Liver (tissue), 9 donors: ENCODE measurements around the gene DGKD. TPM values are rescaled to one million over a fixed set of nuclear protein-coding genes. Genes with fewer than 3 reads are reported as not detected.

Source experiments
- DNase-seq: peaks from one replicate; pipeline ENCODE4 v3.0.0-alpha.2; 2017; ENCODE audit warnings: low spot score
- H3K27ac ChIP-seq, 2 donors: one replicate each; pipeline ENCODE4 v1.7.0; 2013; ENCODE audit warnings: inconsistent platforms in 2 of 2, low read length in 2 of 2, control low read depth in 1 of 2, low read depth in 1 of 2, mild to moderate bottlenecking in 1 of 2
- H3K27me3 ChIP-seq, 4 donors: one replicate each; pipeline versions ENCODE4 v1.6.1 to v1.7.0; 2013; ENCODE audit warnings: low read length in 3 of 4, inconsistent platforms in 1 of 4, mild to moderate bottlenecking in 1 of 4, moderate library complexity in 1 of 4; ENCODE audit not compliant: control insufficient read depth in 4 of 4, insufficient read depth in 4 of 4
- H3K36me3 ChIP-seq, 4 donors: one replicate each; pipeline versions ENCODE4 v1.6.1 to v1.7.0; 2013; ENCODE audit warnings: low read length in 3 of 4, mild to moderate bottlenecking in 3 of 4, low read depth in 1 of 4, moderate library complexity in 1 of 4; ENCODE audit not compliant: control insufficient read depth in 4 of 4, insufficient read depth in 3 of 4
- H3K4me1 ChIP-seq, 4 donors: one replicate each; pipeline versions ENCODE4 v1.6.1 to v1.7.0; 2013; ENCODE audit warnings: low read length in 3 of 4, mild to moderate bottlenecking in 3 of 4, moderate library complexity in 1 of 4; ENCODE audit not compliant: control insufficient read depth in 4 of 4, insufficient read depth in 4 of 4
- H3K4me3 ChIP-seq, 3 donors: one replicate each; pipeline versions ENCODE4 v1.6.1 to v1.7.0; 2013; ENCODE audit warnings: low read length in 3 of 3, control low read depth in 1 of 3, low read depth in 1 of 3, mild to moderate bottlenecking in 1 of 3
- H3K9ac ChIP-seq, 2 donors: one replicate each; pipeline ENCODE4 v1.7.0; 2013; ENCODE audit warnings: low read length in 2 of 2, mild to moderate bottlenecking in 2 of 2, moderate library complexity in 2 of 2, control low read depth in 1 of 2, low read depth in 1 of 2
- H3K9me3 ChIP-seq, 4 donors: one replicate each; pipeline versions ENCODE4 v1.6.1 to v1.7.0; 2013; ENCODE audit warnings: low read length in 3 of 4; ENCODE audit not compliant: control insufficient read depth in 4 of 4
- ATF3 ChIP-seq: IDR thresholded peaks from 2 replicates; pipeline ENCODE4 v1.6.1; 2016; ENCODE audit warnings: antibody characterized with exemption
- CTCF ChIP-seq: fragments of 150-350 bp; IDR thresholded peaks from 2 replicates; pipeline ENCODE4 v1.5.1; 2017; ENCODE audit warnings: improper control_type of control experiment, low read depth, low read length; ENCODE audit not compliant: missing input control
- EGR1 ChIP-seq, 2 donors: IDR thresholded peaks; 2 replicates each; pipeline ENCODE4 v1.6.1; 2016 to 2018; ENCODE audit warnings: antibody characterized with exemption in 2 of 2, low read depth in 2 of 2
- GABPA ChIP-seq, 2 donors: IDR thresholded peaks in 1 of 2; conservative IDR thresholded peaks in 1 of 2; 2 replicates each; pipeline ENCODE4 v1.6.1; 2016; ENCODE audit warnings: antibody characterized with exemption in 2 of 2, mild to moderate bottlenecking in 1 of 2, moderate library complexity in 1 of 2
- HNF4A ChIP-seq, 2 donors: conservative IDR thresholded peaks; 2 replicates each; pipeline ENCODE4 v1.6.1; 2016; ENCODE audit warnings: antibody characterized with exemption in 2 of 2, mild to moderate bottlenecking in 2 of 2
- HNF4G ChIP-seq: IDR thresholded peaks from 2 replicates; pipeline ENCODE4 v1.6.1; 2016; ENCODE audit warnings: antibody characterized with exemption
- JUND ChIP-seq, 2 donors: IDR thresholded peaks; 2 replicates each; pipeline ENCODE4 v1.6.1; 2016; ENCODE audit warnings: antibody characterized with exemption in 2 of 2
- MAX ChIP-seq: IDR thresholded peaks from 2 replicates; pipeline ENCODE4 v1.6.1; 2016; ENCODE audit warnings: antibody characterized with exemption
- RAD21 ChIP-seq, 2 donors: IDR thresholded peaks; 2 replicates each; pipeline ENCODE4 v1.6.1; 2016; ENCODE audit warnings: antibody characterized with exemption in 2 of 2, mild to moderate bottlenecking in 2 of 2
- REST ChIP-seq: IDR thresholded peaks from 2 replicates; pipeline ENCODE4 v1.6.1; 2016; ENCODE audit warnings: antibody characterized with exemption, mild to moderate bottlenecking
- TAF1 ChIP-seq: conservative IDR thresholded peaks from 2 replicates; pipeline ENCODE4 v1.6.1; 2016; ENCODE audit warnings: antibody characterized with exemption, mild to moderate bottlenecking
- WGBS: extraction: QIAGEN DNeasy Blood & Tissue Kit; methylation state at CpG from one replicate; pipeline ENCODE4 v1.1.7; 2013; 5-methylcytosine and 5-hydroxymethylcytosine counted together
- polyA plus RNA-seq, 2 donors: library from polyadenylated mRNA; stranded (reverse) in 1 of 2; unstranded in 1 of 2; fragments of 200-250 nt in 1 of 2; fragments of >200 nt in 1 of 2; fragmentation: Nextera tagmentation in 1 of 2; extraction: Ambion mirVana in 1 of 2; gene quantifications; one replicate each; pipeline versions ENCODE4 v1.2.1 to v1.2.3, GENCODE V29; 2013 to 2015
- total RNA-seq, 2 donors: library from RNA; depleted of rRNA; stranded (reverse); fragments of >200 nt; gene quantifications; one replicate each; pipeline ENCODE4 v1.2.3, GENCODE V29; 2014
- donor health status: healthy.
- donor health status: healthy.
- donor health status: healthy.
- donor health status: healthy.
- donor health status: healthy.

The DGKD gene
- total and polyA plus RNA-seq, 4 donors, result 4.8 to 16.4 (median 8.2) TPM

GRCh38 chr2:233447506-233448219 lies 93.4 kb downstream of the DGKD start:
- no peak overlapping the region for H3K27ac ChIP-seq
- TF ChIP-seq CTCF, result no peak
- TF ChIP-seq GABPA (IDR thresholded peaks at IDR 0.05 in 1 of 2, conservative IDR thresholded peaks at IDR 0.05 in 1 of 2), result no peak
- no peak for TF ChIP-seq TAF1
- no peak for TF ChIP-seq EGR1 (IDR thresholded peaks at IDR 0.05; ENCODE audit: low read depth in 2 of 2)
- TF ChIP-seq HNF4G, result no peak
- TF ChIP-seq ATF3, result no peak
- H3K9me3 ChIP-seq, result no peaks in the 10 kb centered on the region
- WGBS, result 97% methylated on average over 15 of the region's 15 CpGs
- no peak overlapping the region for H3K4me3 ChIP-seq
- no peak for DNase-seq
- H3K27me3 ChIP-seq, result no peaks in the 10 kb centered on the region
- no peak overlapping the region for H3K9ac ChIP-seq
- H3K36me3 ChIP-seq, result peaks cover 5 to 61% (median 35%) of the 10 kb centered on the region in 4 donors
- H3K4me1 ChIP-seq, result no peaks in the 10 kb centered on the region

- Histone ChIP-seq H3K4me1 (no peaks in the 10 kb centered on the region), H3K9me3 (no peaks in the 10 kb centered on the region), H3K4me3 (no peak overlapping the region), H3K27me3 (no peaks in the 10 kb centered on the region), H3K9ac (no peak overlapping the region), H3K36me3 (peaks cover 6 to 64% (median 36%) of the 10 kb centered on the region in 4 donors), H3K27ac (no peak overlapping the region)
- peak in 1 of 2 donors; percentile 35 for TF ChIP-seq RAD21 (IDR thresholded peaks at IDR 0.05)
- TF ChIP-seq TAF1, result no peak
- WGBS, result 84% methylated on average over 11 of the region's 11 CpGs
- no peak for DNase-seq
These were observed 93.9 kb downstream of the DGKD start for GRCh38 chr2:233448220-233448559.

- H3K36me3 ChIP-seq, result peaks cover 7 to 68% (median 38%) of the 10 kb centered on the region in 4 donors
- TF ChIP-seq MAX (no peak), HNF4G (no peak), CTCF (no peak), HNF4A (conservative IDR thresholded peaks at IDR 0.05) (no peak), JUND (IDR thresholded peaks at IDR 0.05) (no peak), REST (no peak)
- WGBS, result 90% methylated on average over 4 of the region's 4 CpGs
- H3K27me3 ChIP-seq, result no peaks in the 10 kb centered on the region
- H3K27ac ChIP-seq, result no peak overlapping the region
- no peaks in the 10 kb centered on the region for H3K9me3 ChIP-seq
- no peak overlapping the region for H3K4me3 ChIP-seq
- no peaks in the 10 kb centered on the region for H3K4me1 ChIP-seq
- no peak for DNase-seq
- no peak overlapping the region for H3K9ac ChIP-seq
These were observed 94.3 kb downstream of the DGKD start for GRCh38 chr2:233448575-233448974.
